ENCODE data around the gene UBTD1.
"Not testable (repeated sequence)": the region's sequence is repeated elsewhere in the genome, so short reads cannot be mapped to it uniquely, and the experiment has no call there.

The UBTD1 gene

GRCh38 chr10:97538839-97539238 lies 40.1 kb downstream of the UBTD1 start:
- DNase-seq (ENCODE audit: low read depth): no peak

GRCh38 chr10:97539523-97540200 lies 40.9 kb downstream of the UBTD1 start:
- DNase-seq (ENCODE audit: low read depth): no peak

- no peak for DNase-seq (ENCODE audit: low read depth)
These were observed 42.2 kb downstream of the UBTD1 start for GRCh38 chr10:97540669-97541500.

- DNase-seq (ENCODE audit: low read depth): no peak
These were observed 43.7 kb downstream of the UBTD1 start for GRCh38 chr10:97542169-97543024.

GRCh38 chr10:97543025-97543546 lies 44.4 kb downstream of the UBTD1 start:
- DNase-seq (ENCODE audit: low read depth): no peak

GRCh38 chr10:97546456-97547270 lies 47.9 kb downstream of the UBTD1 start:
- DNase-seq (ENCODE audit: low read depth): no peak

GRCh38 chr10:97547271-97547600 lies 48.5 kb downstream of the UBTD1 start:
- no peak for DNase-seq (ENCODE audit: low read depth)

- DNase-seq (ENCODE audit: low read depth): no peak
These were observed 49.2 kb downstream of the UBTD1 start for GRCh38 chr10:97547962-97548361.

- no peak for DNase-seq (ENCODE audit: low read depth)
These were observed 50.2 kb downstream of the UBTD1 start for GRCh38 chr10:97548828-97549455.

GRCh38 chr10:97549587-97550322 lies 51.0 kb downstream of the UBTD1 start:
- DNase-seq (ENCODE audit: low read depth): no peak

DNA sequence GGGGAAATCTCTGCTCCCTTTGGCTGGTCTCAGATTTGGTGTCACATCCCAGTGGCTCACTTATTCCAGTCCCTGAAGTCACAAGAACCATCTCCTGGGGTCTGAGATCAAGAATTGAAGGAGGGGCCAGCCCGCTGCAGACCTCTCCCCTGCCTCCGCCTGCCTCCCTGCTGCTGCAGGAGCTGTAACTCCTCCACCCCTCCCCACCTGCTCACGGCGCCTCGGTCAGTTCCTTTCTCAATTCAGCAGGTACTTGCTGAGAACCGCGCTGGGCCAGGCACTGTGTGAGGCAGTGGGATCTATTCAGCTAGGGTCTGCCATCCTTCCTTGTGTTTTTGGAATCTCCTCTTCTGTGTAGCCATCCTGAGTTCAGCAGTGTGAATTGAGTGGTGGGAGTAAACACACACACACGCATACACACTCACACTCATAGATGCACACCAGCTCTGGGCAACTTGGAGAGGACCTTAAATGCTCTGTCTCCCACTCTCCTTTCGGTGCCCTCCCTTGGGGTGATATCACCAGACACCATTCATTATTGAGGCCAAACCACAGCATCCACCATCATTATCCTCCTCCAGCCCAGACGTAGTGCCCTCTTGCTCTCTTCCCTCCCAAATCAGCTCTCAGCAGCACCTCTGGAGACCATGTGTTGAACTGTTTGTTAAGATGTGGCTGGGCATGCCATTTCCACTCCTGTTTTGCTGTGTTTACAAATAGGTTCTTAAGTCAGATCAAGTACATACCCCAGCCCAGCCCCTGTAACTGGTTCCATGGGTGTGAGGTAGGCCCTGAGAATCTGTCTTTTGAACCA lies 51.8 kb downstream of the UBTD1 start:
- no peak for DNase-seq (ENCODE audit: low read depth)

- no peak for DNase-seq (ENCODE audit: low read depth)
These were observed 52.5 kb downstream of the UBTD1 start for GRCh38 chr10:97551271-97551670.

DNA sequence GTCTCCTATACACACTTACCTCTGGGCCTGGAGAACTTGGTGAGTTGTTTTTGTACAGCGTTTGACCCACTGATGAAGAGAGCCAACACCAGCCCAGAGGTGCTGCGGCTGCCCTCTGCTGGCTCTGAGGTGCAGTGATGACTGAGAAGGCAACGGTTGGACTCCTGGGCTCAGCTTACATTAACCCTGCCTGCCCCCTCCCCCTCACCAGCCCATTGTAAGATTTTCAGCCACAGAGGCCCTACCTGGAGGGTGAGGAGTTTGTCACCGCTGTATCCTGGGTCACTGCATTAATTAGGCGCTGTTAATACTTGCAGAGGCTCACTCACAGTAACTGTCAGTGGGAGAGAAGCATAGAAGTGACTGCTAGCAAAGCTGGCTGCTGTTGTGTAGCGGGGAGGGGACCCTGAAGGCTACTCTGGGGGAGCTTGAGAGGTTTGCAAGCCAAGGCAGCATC lies 54.9 kb downstream of the UBTD1 start:
- no peak for DNase-seq (ENCODE audit: low read depth)

DNA sequence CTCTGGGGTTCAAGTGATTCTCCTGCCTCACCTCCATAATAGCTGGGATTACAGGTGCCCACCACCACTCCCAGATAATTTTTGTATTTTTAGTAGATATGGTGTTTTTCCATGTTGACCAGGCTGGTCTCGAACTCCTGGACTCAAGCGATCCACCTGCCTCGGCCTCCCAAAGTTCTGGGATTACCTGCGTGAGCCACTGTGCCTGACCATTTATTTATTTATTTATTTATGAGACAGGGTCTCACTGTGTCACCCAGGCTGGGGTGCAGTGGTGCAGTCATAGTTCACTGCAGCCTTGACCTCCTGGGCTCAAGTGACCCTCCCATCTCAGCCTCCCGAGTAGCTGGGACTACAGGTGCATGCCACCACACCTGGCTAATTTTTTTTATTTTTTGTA lies 55.6 kb downstream of the UBTD1 start:
- DNase-seq (ENCODE audit: low read depth): not testable (repeated sequence)

DNA sequence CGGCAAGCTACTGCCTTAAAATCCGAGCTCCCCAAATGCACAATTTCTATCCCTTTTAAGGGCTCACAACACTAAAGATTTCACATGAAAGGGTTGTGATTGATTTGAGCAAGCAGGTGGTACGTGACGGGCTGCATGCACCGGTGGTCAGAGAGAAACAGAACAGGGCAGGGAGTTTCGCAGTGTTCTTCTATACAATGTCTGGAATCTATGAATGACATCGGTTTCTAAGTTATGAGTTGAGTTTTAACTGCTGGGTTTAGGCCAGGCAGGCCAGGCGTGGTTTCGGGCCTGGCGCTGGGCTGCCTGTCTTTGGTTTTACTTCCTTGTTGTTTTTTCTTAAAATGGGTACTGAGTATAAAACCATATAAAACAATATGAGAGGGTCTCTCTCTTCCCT lies 56.8 kb downstream of the UBTD1 start:
- DNase-seq (ENCODE audit: low read depth): not testable (repeated sequence)

DNA sequence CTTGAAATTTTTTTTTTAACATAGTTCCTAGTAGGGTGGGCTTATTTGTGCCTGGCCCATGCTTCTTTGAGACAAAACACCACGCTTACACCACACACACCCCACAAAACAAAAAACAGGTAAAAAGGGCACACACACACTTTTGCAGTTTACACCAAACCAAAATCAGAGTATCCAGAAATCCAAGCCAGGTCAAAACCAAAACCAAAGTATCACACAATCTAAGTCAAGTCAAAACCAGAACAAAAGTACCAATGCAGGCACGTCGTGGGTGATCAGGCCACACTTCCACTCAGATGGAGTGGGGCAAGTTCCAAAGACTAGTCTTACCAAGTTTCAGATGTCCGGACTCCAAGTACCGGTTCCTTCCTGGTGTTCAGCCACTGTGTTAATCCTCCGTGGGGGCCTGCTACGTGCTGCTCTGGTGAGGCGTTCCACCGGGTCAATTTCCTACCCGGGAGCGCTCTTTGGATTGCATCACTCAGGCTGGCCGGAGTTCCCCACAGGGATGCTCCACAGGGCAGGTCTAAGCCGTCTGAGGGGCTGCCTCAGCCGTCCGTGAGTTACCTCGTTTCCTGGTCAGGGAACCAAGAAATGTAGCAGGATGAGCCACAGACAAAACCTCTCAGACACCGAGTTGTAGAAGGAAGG lies 62.1 kb downstream of the UBTD1 start:
- DNase-seq (ENCODE audit: low read depth): not testable (repeated sequence)

DNA sequence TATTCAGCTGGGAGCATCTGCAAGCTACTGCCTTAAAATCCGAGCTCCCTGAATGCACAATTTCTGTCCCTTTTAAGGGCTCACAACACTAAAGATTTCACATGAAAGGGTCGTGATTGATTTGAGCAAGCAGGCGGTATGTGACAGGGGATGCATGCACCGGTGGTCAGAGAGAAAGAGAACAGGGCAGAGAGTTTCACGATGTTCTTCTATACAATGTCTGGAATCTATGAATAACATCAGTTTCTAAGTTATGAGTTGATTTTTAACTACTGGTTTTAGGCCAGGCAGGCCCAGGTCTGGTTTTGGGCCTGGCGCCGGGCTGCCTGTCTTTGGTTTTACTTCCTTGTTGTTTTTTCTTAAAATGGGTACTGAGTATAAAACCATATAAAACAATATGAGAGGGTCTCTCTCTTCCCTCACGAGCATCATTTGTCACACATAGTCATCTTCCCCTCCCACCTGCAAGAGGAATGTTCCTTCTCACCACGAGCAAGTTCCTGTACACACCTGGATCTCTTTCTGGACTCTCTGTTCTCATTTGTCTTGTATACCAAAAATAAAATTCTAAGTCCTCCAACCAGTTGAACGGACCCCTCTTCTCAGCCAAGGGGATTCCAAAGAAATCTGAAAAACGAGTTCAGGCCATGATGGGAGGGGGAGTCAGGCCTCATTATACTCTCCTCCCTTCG lies 62.8 kb downstream of the UBTD1 start:
- not testable (repeated sequence) for DNase-seq (ENCODE audit: low read depth)

GRCh38 chr10:97562329-97562728 lies 63.6 kb downstream of the UBTD1 start:
- DNase-seq (ENCODE audit: low read depth): not testable (repeated sequence)
